HG03139 (cell line): ENCODE results near the gene SCTR.

Experiments used
- ATAC-seq: cut with Tn5 transposase; IDR thresholded peaks from one replicate; pipeline ENCODE4 v1.9.1; 2021; ENCODE audit not compliant: unreplicated experiment

The SCTR gene

GRCh38 chr2:119525614-119526013 is 1.3 kb upstream of the SCTR start:
- no peak for ATAC-seq

GRCh38 chr2:119523383-119523951 is 816 bp downstream of the SCTR start:
- no peak for ATAC-seq

- no peak for ATAC-seq
Measured at GRCh38 chr2:119522671-119523070, 1.6 kb downstream of the SCTR start.

- ATAC-seq: no peak
Measured at GRCh38 chr2:119521433-119522050, 2.7 kb downstream of the SCTR start.

GRCh38 chr2:119520696-119521432 is 3.4 kb downstream of the SCTR start:
- ATAC-seq: no peak

- ATAC-seq: no peak
Measured at GRCh38 chr2:119519057-119519408, 5.2 kb downstream of the SCTR start.

- ATAC-seq: no peak
Measured at GRCh38 chr2:119518401-119519056, 5.8 kb downstream of the SCTR start.

GRCh38 chr2:119517433-119517832 is 6.8 kb downstream of the SCTR start:
- peak; percentile 87 for ATAC-seq

GRCh38 chr2:119516121-119516520 is 8.2 kb downstream of the SCTR start:
- no peak for ATAC-seq

- no peak for ATAC-seq
Measured at GRCh38 chr2:119513832-119514231, 10.5 kb downstream of the SCTR start.

- no peak for ATAC-seq
Measured at GRCh38 chr2:119512946-119513345, 11.3 kb downstream of the SCTR start.

- no peak for ATAC-seq
Measured at GRCh38 chr2:119511989-119512388, 12.3 kb downstream of the SCTR start.

- ATAC-seq: no peak
Measured at GRCh38 chr2:119508756-119509155, 15.5 kb downstream of the SCTR start.

- ATAC-seq: no peak
Measured at GRCh38 chr2:119496682-119497081, 27.6 kb downstream of the SCTR start.

- ATAC-seq: no peak
Measured at GRCh38 chr2:119495948-119496347, 28.3 kb downstream of the SCTR start.

- no peak for ATAC-seq
Measured at GRCh38 chr2:119494163-119494790, 30.0 kb downstream of the SCTR start.

GRCh38 chr2:119491776-119492525 is 32.3 kb downstream of the SCTR start:
- ATAC-seq: no peak

GRCh38 chr2:119490653-119491195 is 33.6 kb downstream of the SCTR start:
- ATAC-seq: no peak

GRCh38 chr2:119490106-119490505 is 34.2 kb downstream of the SCTR start:
- no peak for ATAC-seq

GRCh38 chr2:119489232-119489952 is 34.9 kb downstream of the SCTR start:
- ATAC-seq: no peak
